ENCODE results near the gene RSRC1.

DNA sequence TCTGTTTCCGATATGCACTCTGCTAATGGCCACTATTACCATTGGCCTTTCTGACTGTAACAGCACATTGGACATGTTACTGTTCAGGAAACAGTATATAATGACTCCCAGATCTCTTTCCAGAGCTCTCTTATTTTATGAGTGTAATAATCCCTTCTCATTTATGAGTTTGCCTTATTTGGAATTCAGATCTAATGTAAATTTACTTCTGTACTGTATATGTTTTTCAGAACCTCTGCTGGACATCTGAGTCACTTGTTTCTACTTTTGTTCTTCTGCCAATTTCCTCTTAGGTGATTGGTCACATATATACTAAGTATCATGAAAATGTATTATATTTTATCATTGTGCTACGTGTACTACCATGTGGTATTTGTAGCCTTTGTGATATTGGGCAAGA lies 30.5 kb downstream of the RSRC1 start:
- TF ChIP-seq, protein P1, sequence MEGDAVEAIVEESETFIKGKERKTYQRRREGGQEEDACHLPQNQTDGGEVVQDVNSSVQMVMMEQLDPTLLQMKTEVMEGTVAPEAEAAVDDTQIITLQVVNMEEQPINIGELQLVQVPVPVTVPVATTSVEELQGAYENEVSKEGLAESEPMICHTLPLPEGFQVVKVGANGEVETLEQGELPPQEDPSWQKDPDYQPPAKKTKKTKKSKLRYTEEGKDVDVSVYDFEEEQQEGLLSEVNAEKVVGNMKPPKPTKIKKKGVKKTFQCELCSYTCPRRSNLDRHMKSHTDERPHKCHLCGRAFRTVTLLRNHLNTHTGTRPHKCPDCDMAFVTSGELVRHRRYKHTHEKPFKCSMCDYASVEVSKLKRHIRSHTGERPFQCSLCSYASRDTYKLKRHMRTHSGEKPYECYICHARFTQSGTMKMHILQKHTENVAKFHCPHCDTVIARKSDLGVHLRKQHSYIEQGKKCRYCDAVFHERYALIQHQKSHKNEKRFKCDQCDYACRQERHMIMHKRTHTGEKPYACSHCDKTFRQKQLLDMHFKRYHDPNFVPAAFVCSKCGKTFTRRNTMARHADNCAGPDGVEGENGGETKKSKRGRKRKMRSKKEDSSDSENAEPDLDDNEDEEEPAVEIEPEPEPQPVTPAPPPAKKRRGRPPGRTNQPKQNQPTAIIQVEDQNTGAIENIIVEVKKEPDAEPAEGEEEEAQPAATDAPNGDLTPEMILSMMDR (IDR thresholded peaks at IDR 0.05), result no peak
- TF ChIP-seq POLR2A (IDR thresholded peaks at IDR 0.05), result no peak

All from esophagus squamous epithelium (tissue), 4 donors.